ENCODE results near the gene HINT1.

HINT1 gene

DNA sequence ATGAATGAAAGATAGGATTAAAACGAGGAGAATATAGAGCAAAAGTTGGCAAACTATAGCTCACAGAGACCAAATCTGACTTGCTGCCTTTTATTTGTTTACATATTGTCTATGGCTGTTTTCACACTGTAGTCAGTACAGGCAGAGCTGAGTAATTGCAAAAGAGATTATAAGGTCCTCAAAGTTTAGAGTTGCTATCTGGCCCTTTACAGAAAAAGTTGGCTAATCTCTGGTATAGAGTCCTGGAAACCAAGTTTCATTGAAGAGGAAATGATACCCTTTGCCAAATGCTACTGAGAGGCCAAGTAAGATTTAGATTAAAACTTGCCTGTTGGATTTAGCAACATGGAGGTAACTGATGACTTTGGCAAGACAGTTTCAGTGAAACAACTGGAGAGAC, 41.7 kb upstream of the HINT1 start:
- TF ChIP-seq, protein P1, sequence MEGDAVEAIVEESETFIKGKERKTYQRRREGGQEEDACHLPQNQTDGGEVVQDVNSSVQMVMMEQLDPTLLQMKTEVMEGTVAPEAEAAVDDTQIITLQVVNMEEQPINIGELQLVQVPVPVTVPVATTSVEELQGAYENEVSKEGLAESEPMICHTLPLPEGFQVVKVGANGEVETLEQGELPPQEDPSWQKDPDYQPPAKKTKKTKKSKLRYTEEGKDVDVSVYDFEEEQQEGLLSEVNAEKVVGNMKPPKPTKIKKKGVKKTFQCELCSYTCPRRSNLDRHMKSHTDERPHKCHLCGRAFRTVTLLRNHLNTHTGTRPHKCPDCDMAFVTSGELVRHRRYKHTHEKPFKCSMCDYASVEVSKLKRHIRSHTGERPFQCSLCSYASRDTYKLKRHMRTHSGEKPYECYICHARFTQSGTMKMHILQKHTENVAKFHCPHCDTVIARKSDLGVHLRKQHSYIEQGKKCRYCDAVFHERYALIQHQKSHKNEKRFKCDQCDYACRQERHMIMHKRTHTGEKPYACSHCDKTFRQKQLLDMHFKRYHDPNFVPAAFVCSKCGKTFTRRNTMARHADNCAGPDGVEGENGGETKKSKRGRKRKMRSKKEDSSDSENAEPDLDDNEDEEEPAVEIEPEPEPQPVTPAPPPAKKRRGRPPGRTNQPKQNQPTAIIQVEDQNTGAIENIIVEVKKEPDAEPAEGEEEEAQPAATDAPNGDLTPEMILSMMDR (IDR thresholded peaks at IDR 0.05) = no peak

DNA sequence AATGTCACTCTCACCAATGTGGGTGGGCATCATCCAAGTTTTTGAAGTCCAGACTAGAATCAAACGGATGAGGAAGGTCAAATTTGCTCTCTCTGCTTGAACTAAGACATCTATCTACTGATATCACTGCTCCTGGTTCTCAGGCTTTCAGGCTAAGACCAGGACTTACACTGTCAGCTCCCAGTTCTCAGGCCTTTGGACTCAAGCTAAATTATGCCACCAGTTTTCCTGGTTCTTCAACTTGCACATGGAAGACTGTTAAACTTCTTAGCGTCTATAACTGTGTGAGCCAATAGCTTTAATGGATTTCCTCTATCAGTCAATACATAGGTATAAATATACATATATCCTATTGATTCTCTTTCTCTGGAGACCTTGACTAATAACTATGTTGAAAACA, 41.0 kb upstream of the HINT1 start:
- TF ChIP-seq, protein P1 (IDR thresholded peaks at IDR 0.05) = no peak

DNA sequence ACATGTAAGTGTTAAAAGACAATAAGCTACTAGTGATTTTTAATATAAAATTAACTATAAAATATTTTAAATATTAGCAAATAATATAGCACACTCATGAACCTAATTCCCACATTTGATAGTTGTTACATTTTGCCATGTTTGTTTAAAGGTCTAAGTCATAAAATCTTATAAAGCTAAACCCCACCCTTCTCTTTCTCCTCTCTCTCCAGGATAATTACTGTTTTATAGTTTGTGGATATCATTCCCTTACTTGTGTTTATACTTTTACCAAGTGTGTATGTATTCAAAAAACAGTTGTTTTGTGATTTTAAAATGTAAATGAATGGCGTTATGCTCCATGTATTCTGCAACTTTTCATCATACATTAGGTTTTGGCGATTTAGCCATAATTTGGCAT, 39.9 kb upstream of the HINT1 start:
- TF ChIP-seq, protein P1 (IDR thresholded peaks at IDR 0.05) = no peak

DNA sequence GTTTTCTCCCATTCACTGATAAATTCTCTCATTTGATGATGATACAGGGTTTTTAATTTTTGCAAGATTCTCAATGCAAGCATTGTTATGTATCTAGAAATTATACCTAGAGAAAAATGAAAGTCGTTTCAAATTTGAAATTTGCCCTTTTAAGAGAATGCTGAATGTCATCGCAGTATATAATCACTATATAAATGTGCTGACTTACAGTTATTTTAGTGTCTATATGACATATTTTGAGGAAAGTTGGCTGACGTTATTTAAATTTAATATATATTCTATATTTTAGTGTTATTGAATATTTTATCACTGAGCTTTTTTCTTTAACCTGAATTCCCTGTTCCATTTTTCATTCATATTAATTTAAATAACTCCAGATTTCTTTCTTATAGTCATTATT, 35.5 kb upstream of the HINT1 start:
- TF ChIP-seq, protein P1 (IDR thresholded peaks at IDR 0.05) = no peak

DNA sequence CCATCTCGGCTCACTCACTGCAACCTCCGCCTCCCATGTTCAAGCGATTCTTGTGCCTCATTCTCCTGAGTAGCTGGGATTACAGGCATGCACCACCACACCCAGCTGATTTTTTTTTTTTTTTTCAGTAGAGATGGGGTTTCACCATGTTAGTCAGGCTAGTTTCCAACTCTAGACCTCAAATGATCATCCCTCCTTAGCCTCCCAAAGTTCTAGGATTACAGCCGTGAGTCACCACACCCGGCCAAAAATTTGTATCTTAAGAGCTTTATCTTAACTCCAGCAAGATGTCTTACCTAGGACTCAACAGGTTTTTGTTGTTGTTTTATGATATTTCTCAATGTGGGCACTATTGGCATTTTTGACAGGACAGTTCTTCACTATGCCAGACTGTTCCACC, 33.6 kb upstream of the HINT1 start:
- TF ChIP-seq, protein P1 (IDR thresholded peaks at IDR 0.05) = no peak

DNA sequence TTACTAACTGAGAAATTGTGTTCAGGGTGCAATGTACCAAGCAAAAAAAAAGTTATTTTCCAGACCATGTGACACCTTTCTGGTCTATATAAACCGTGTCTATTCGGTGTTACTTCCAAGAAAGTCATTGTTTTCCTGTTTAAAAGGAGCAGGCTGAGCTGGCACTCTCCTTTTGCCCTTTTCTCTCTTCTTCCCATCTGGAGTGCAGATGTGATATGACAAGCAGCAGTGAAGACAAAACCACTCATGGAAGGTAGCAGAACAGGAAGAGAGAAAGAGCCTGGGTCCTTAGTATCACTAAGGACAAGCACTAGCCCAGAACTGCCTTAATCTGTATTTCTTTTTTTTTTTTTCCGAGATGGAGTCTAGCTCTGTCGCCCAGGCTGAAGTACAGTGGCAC, 31.3 kb upstream of the HINT1 start:
- TF ChIP-seq, protein P1 (IDR thresholded peaks at IDR 0.05) = no peak

DNA sequence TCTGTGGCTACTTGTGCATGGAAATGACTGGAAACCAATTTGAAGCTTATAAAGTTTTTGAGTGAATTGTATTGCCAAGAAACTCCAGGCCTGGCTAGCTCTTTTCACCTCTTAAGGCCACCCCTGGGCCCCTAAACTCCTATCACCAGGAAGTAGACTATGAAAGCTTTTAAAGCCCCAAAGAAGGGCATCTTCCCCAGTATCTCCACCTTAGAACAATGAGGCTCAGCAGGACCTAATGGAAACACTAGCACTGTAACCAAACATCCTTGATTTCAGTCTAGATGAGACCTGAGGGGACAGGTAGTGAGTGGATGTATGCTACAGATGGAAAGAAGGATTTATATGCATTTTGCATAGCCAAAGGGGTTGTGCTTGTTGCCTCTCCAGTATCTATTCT, 30.6 kb upstream of the HINT1 start:
- TF ChIP-seq, protein P1 (IDR thresholded peaks at IDR 0.05) = no peak

DNA sequence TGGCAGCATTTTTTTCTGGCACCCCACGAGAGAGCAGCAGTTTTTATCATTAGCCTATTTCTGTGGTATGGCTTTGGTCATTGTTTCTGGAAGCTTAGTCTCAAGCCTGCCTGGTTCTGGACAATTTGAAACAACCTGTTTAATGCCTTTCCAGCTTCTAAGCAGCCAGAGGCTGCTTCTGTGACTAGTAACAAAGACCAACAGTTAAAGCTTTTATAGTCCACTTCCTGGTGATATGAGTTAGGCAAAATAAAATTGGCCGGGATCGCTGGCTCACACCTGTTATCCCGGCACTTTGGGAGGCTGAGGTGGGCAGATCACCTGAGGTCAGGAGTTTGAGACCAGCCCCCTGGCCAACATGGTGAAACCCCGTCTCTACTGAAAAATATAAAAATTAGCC, 29.7 kb upstream of the HINT1 start:
- TF ChIP-seq, protein P1 (IDR thresholded peaks at IDR 0.05) = no peak

Measured in LNCAP (cell line).